ENCODE data around the gene CIB4.

- TF ChIP-seq ZNF558 (CRISPR knock-in tag; IDR thresholded peaks at IDR 0.05; ENCODE audit: borderline replicate concordance) (no peak), ZNF546 (CRISPR knock-in tag; conservative IDR thresholded peaks at IDR 0.05) (no peak), CTCF (CRISPR knock-in tag; IDR thresholded peaks at IDR 0.05) (no peak), IRF2 (CRISPR knock-in tag; IDR thresholded peaks at IDR 0.05) (no peak), RBM22 (optimal IDR thresholded peaks at IDR 0.05; ENCODE audit: low read length) (no peak), SUZ12 (IDR thresholded peaks at IDR 0.05; ENCODE audit: low read depth, low read length) (no peak), ZBTB37 (CRISPR knock-in tag; IDR thresholded peaks at IDR 0.05) (no peak), ZNF362 (CRISPR knock-in tag; IDR thresholded peaks at IDR 0.05; ENCODE audit: borderline replicate concordance) (no peak), MTF2 (CRISPR knock-in tag; IDR thresholded peaks at IDR 0.05; ENCODE audit: borderline replicate concordance) (no peak)
- TF ChIP-seq, protein P1, sequence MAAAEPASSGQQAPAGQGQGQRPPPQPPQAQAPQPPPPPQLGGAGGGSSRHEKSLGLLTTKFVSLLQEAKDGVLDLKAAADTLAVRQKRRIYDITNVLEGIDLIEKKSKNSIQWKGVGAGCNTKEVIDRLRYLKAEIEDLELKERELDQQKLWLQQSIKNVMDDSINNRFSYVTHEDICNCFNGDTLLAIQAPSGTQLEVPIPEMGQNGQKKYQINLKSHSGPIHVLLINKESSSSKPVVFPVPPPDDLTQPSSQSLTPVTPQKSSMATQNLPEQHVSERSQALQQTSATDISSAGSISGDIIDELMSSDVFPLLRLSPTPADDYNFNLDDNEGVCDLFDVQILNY (CRISPR knock-in tag; conservative IDR thresholded peaks at IDR 0.05) = no peak
- TF ChIP-seq, protein P2, sequence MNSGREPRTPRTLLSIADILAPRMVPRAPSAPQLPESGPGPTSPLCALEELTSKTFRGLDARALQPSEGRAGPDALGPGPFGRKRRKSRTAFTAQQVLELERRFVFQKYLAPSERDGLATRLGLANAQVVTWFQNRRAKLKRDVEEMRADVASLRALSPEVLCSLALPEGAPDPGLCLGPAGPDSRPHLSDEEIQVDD (CRISPR knock-in tag; IDR thresholded peaks at IDR 0.05; ENCODE audit: borderline replicate concordance) = no peak
Measured at GRCh38 chr2:26608557-26608956, 32.6 kb downstream of the CIB4 start.

Data from HepG2 (cell line).